ENCODE results near the gene GCC2. TPM values are rescaled to one million over a fixed set of nuclear protein-coding genes. Genes with fewer than 3 reads are reported as not detected.

GCC2 gene
- total and polyA plus RNA-seq, 2 of the 13 experiments (the other 11 are each of a cell fraction or from before 2014, with no cell fraction given), result 17.6 to 22.5 TPM

DNA sequence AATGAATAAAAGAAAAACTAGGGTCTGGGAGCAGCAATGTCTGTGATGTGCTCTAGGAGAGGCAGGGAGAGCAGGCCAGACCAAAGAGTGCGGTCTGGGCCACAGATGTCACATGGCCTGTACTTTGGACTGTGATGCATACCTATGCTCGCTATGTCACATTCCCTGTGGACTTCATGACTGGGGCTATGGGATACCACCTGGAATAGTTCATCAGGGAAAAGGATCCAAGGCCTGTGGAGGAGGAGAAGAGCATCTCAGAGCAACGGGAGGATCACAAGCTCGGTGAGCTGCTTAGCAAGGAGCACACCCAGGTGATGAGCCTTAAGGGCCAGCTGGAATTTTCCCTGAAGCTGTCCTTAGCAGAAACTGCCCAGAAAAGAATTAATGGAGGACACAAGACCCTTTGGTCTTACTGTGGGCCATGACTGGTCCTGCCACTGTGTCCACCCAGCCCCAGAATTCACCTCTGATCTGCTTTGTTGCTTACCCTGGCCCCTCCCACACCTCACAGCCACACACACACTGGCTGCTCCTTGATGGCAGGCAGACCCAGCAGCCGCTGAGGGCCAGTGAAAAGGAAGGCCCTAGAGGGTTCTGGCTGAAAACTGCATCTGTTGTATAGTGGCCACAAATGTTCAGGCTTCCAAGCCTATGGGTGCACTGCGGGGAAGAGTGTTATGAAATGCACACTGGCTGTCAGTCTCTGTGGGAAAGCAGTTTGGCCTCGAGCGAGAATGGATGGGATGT, 25.3 kb upstream of the GCC2 start (continued):
- peak; percentile 80; the same call in 1 of the 2 replicates for TF ChIP-seq TFAP4 (IDR thresholded peaks at IDR 0.05; ENCODE audit: borderline replicate concordance, low read depth)
- TF ChIP-seq KDM6A (CRISPR knock-in tag; IDR thresholded peaks at IDR 0.05; ENCODE audit: low read depth), result peak; percentile 77; the same call in 1 of the 2 replicates
- TF ChIP-seq THAP11 (CRISPR knock-in tag; IDR thresholded peaks at IDR 0.05), result peak; percentile 69
- no peak for TF ChIP-seq NBN (conservative IDR thresholded peaks at IDR 0.05)
- TF ChIP-seq ZNF772 (CRISPR knock-in tag; IDR thresholded peaks at IDR 0.05), result peak; percentile 68; the same call in 1 of the 2 replicates
- peak; percentile 96 for TF ChIP-seq HOMEZ (CRISPR knock-in tag; IDR thresholded peaks at IDR 0.05; ENCODE audit: low read depth)
- TF ChIP-seq NRL (CRISPR knock-in tag; IDR thresholded peaks at IDR 0.05; ENCODE audit: borderline replicate concordance), result peak; percentile 36; the same call in 1 of the 2 replicates
- no peak for TF ChIP-seq MXD3 (CRISPR knock-in tag; IDR thresholded peaks at IDR 0.05)
- peak; percentile 49; the same call in 1 of the 2 replicates for TF ChIP-seq ZNF792 (CRISPR knock-in tag; IDR thresholded peaks at IDR 0.05)
- peak; percentile 23; the same call in 1 of the 2 replicates for TF ChIP-seq ZNF549 (CRISPR knock-in tag; IDR thresholded peaks at IDR 0.05)
- no peak for TF ChIP-seq ATF1 (CRISPR knock-in tag; IDR thresholded peaks at IDR 0.05)
- TF ChIP-seq, protein P1, sequence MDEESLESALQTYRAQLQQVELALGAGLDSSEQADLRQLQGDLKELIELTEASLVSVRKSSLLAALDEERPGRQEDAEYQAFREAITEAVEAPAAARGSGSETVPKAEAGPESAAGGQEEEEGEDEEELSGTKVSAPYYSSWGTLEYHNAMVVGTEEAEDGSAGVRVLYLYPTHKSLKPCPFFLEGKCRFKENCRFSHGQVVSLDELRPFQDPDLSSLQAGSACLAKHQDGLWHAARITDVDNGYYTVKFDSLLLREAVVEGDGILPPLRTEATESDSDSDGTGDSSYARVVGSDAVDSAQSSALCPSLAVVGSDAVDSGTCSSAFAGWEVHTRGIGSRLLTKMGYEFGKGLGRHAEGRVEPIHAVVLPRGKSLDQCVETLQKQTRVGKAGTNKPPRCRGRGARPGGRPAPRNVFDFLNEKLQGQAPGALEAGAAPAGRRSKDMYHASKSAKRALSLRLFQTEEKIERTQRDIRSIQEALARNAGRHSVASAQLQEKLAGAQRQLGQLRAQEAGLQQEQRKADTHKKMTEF (CRISPR knock-in tag; IDR thresholded peaks at IDR 0.05), result peak; percentile 61; the same call in 1 of the 2 replicates
- TF ChIP-seq FOXP1 (IDR thresholded peaks at IDR 0.05), result no peak
- 0 out of 2 replicates have a peak, but pooled peaks have one; percentile 12 for TF ChIP-seq FOXP1 (CRISPR knock-in tag; IDR thresholded peaks at IDR 0.05)
- TF ChIP-seq STAG1 (CRISPR knock-in tag; IDR thresholded peaks at IDR 0.05), result no peak
- 0 out of 2 replicates have a peak, but pooled peaks have one; percentile 20 for TF ChIP-seq SMC3 (IDR thresholded peaks at IDR 0.05; ENCODE audit: low read length)
- peak; percentile 47; the same call in 1 of the 2 replicates for TF ChIP-seq GMEB1 (CRISPR knock-in tag; IDR thresholded peaks at IDR 0.05; ENCODE audit: borderline replicate concordance)
- peak in 1 of 2 experiments; percentile 60; a peak in 1 of 4 replicates for TF ChIP-seq REST (IDR thresholded peaks at IDR 0.05; ENCODE audit: borderline replicate concordance in 1 of 2, low read depth in 1 of 2, low read length in 2 of 2)
- peak; percentile 76; the same call in 1 of the 2 replicates for TF ChIP-seq ATF2 (CRISPR knock-in tag; IDR thresholded peaks at IDR 0.05)
